ENCODE measurements around the gene ATIC. TPM values are rescaled to one million over a fixed set of nuclear protein-coding genes. Genes with fewer than 3 reads are reported as not detected.

ATIC gene
- total RNA-seq, 4 donors from 2014 or later = 34.5 to 69.5 (median 41.3) TPM

- H3K9me3 ChIP-seq = no peaks in the 10 kb centered on the region
- H3K4me1 ChIP-seq = peaks cover 0 to 17% (median 5%) of the 10 kb centered on the region in 4 donors
- TF ChIP-seq POLR2A (IDR thresholded peaks at IDR 0.05) = no peak
- TF ChIP-seq, protein P1, sequence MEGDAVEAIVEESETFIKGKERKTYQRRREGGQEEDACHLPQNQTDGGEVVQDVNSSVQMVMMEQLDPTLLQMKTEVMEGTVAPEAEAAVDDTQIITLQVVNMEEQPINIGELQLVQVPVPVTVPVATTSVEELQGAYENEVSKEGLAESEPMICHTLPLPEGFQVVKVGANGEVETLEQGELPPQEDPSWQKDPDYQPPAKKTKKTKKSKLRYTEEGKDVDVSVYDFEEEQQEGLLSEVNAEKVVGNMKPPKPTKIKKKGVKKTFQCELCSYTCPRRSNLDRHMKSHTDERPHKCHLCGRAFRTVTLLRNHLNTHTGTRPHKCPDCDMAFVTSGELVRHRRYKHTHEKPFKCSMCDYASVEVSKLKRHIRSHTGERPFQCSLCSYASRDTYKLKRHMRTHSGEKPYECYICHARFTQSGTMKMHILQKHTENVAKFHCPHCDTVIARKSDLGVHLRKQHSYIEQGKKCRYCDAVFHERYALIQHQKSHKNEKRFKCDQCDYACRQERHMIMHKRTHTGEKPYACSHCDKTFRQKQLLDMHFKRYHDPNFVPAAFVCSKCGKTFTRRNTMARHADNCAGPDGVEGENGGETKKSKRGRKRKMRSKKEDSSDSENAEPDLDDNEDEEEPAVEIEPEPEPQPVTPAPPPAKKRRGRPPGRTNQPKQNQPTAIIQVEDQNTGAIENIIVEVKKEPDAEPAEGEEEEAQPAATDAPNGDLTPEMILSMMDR (IDR thresholded peaks at IDR 0.05) = no peak
- peaks cover 0 to 25% (median 0%) of the 10 kb centered on the region in 3 donors for H3K36me3 ChIP-seq
- DNase-seq = no peak
- H3K27ac ChIP-seq = no peak overlapping the region
- no peaks in the 10 kb centered on the region for H3K27me3 ChIP-seq
- no peak overlapping the region for H3K4me3 ChIP-seq
These were observed 3.4 kb downstream of the ATIC start for GRCh38 chr2:215315301-215315700.

DNA sequence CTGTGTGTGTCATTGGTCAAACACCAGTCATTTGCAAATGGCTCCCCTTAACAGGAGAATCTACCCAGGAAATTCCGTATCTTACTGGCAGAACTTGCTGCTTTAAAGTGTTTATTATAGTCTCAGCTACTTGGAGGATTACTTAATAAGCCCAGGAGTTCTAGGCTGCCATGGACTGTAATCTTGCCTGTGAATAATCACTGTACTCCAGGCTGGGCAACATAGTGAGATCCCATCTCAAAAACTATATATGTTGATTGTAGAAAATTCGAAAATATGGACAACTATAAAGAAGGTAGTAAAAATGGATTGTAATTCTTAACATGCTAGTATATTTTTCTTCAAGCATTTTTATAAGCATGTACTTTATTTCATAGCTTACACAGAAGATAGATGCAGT lies 4.5 kb downstream of the ATIC start:
- peaks cover 0 to 35% (median 0%) of the 10 kb centered on the region in 3 donors for H3K36me3 ChIP-seq
- H3K4me1 ChIP-seq = peaks cover 0 to 14% (median 5%) of the 10 kb centered on the region in 4 donors
- no peaks in the 10 kb centered on the region for H3K9me3 ChIP-seq
- H3K27me3 ChIP-seq = no peaks in the 10 kb centered on the region
- TF ChIP-seq, protein P1 (IDR thresholded peaks at IDR 0.05) = no peak
- TF ChIP-seq POLR2A (IDR thresholded peaks at IDR 0.05) = no peak
- H3K4me3 ChIP-seq = no peak overlapping the region
- no peak overlapping the region for H3K27ac ChIP-seq
- DNase-seq = no peak

GRCh38 chr2:215319500-215319899 lies 7.6 kb downstream of the ATIC start:
- H3K27me3 ChIP-seq = no peaks in the 10 kb centered on the region
- no peaks in the 10 kb centered on the region for H3K4me1 ChIP-seq
- H3K27ac ChIP-seq = no peak overlapping the region
- H3K36me3 ChIP-seq = peaks cover 0 to 48% (median 0%) of the 10 kb centered on the region in 3 donors
- no peak for DNase-seq
- TF ChIP-seq POLR2A (IDR thresholded peaks at IDR 0.05) = no peak
- TF ChIP-seq, protein P1 (IDR thresholded peaks at IDR 0.05) = no peak
- no peaks in the 10 kb centered on the region for H3K9me3 ChIP-seq
- no peak overlapping the region for H3K4me3 ChIP-seq

DNA sequence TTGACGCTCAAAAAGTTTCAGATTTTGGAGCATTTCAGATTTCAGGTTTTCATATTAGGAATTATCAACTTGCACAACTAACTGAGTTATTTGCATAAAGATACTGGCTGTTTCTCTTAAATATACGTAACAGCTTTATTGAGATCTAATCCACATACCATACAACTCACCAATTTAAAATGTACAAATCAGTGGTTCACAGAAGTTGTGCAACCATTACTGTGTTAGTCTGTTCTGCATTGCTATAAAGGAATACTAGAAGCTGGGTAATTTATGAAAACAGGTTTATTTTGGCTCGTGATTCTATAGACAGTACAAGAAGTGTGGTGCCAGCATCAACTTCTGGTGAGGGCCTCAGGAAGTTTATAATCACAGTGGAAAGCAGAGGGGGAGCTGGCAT lies 8.2 kb downstream of the ATIC start:
- Histone ChIP-seq H3K27me3 (no peaks in the 10 kb centered on the region), H3K4me3 (no peak overlapping the region), H3K9me3 (no peaks in the 10 kb centered on the region), H3K36me3 (peaks cover 0 to 51% (median 0%) of the 10 kb centered on the region in 3 donors), H3K4me1 (no peaks in the 10 kb centered on the region), H3K27ac (no peak overlapping the region)
- DNase-seq = no peak
- TF ChIP-seq, protein P1 (IDR thresholded peaks at IDR 0.05) = no peak
- no peak for TF ChIP-seq POLR2A (IDR thresholded peaks at IDR 0.05)

- TF ChIP-seq, protein P1 (IDR thresholded peaks at IDR 0.05) = no peak
- TF ChIP-seq POLR2A (IDR thresholded peaks at IDR 0.05) = no peak
- H3K36me3 ChIP-seq = peaks cover 0 to 57% (median 0%) of the 10 kb centered on the region in 3 donors
These were observed 8.8 kb downstream of the ATIC start for GRCh38 chr2:215320679-215321078.

GRCh38 chr2:215324811-215325210 lies 13.0 kb downstream of the ATIC start:
- DNase-seq = no peak
- H3K9me3 ChIP-seq = no peaks in the 10 kb centered on the region
- H3K36me3 ChIP-seq = peaks cover 0 to 69% (median 0%) of the 10 kb centered on the region in 3 donors
- no peak overlapping the region for H3K27ac ChIP-seq
- no peak for TF ChIP-seq POLR2A (IDR thresholded peaks at IDR 0.05)
- TF ChIP-seq, protein P1 (IDR thresholded peaks at IDR 0.05) = no peak
- no peaks in the 10 kb centered on the region for H3K4me1 ChIP-seq
- H3K27me3 ChIP-seq = no peaks in the 10 kb centered on the region
- no peak overlapping the region for H3K4me3 ChIP-seq

More at GRCh38 chr2:215320679-215321078, 8.8 kb downstream of the ATIC start:
- Histone ChIP-seq H3K4me3 (no peak overlapping the region), H3K9me3 (no peaks in the 10 kb centered on the region), H3K4me1 (no peaks in the 10 kb centered on the region), H3K27ac (no peak overlapping the region), H3K27me3 (no peaks in the 10 kb centered on the region)
- no peak for DNase-seq

Measured in Peyer's patch (tissue), 4 donors.